Fibroblast of peridontal ligament (primary cell): ENCODE results near the gene ILF3.

Experiments
- DNase-seq: peaks from one replicate; pipeline ENCODE4 v3.0.0-alpha.2; 2010; ENCODE audit errors: extremely low read depth

Gene ILF3

GRCh38 chr19:10730932-10731331, 76.8 kb downstream of the ILF3 start:
- no peak for DNase-seq

GRCh38 chr19:10735741-10736140, 81.6 kb downstream of the ILF3 start:
- no peak for DNase-seq

- no peak for DNase-seq
These were observed 82.0 kb downstream of the ILF3 start for GRCh38 chr19:10736189-10736588.

GRCh38 chr19:10736916-10737551, 82.9 kb downstream of the ILF3 start:
- DNase-seq: no peak

- DNase-seq: no peak
These were observed 83.6 kb downstream of the ILF3 start for GRCh38 chr19:10737722-10738121.

- DNase-seq: no peak
These were observed 86.7 kb downstream of the ILF3 start for GRCh38 chr19:10740798-10741197.
